ENCODE results near the gene RBM15B.
A peak's percentile ranks its signal among the peaks of the same experiment; 100 is the strongest.

Gene RBM15B

DNA sequence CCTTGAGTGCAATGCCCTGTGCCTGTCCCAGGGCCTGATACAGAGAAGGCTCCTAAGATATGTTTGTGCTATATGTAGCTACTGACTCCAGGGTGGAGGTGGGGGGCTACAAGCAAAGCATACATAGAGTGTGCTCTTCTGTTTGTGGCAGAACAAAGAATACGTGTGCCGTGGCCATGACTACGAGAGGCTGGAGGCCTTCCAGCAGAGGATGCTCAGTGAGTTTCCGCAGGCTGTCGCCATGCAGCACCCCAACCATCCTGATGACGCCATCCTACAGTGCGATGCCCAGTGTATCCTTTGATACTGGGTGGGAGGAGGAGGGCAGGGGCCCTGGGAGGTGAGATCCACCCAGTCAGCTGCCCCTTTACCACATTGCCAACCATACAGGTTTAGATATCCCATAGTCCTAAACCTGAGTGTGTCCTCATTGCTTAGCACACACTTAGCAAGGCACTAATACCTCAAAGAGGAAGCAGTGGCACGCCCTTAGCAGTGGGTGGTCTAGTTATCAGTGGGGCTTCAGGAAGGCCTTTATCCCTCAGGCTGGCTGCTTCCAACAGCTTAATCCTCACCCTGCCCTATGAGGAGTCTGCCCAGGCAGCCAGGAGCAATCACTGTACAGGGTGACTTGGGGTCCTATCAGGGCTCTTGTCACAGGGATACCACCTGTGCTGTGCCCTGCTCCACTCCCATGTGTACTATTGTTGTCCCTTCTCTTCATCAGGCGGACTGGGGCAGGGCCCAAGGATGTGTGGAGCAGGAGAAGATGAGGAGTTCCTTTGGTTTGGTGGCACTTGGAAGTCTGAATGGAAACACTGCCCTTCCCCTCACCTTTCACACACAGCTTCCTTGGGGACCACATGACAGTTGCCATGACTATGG, 36.1 kb upstream of the RBM15B start:
- DNase-seq (ENCODE audit: low read depth): no peak
- no peak for TF ChIP-seq CTCF (IDR thresholded peaks at IDR 0.05; ENCODE audit: control insufficient read depth, extremely low read depth, insufficient read depth)
- H3K4me3 ChIP-seq (ENCODE audit: low read depth, low read length): no peak overlapping the region

GRCh38 chr3:51355891-51356578, 35.0 kb upstream of the RBM15B start:
- peak; percentile 28 for DNase-seq (ENCODE audit: low read depth)
- no peak overlapping the region for H3K4me3 ChIP-seq (ENCODE audit: low read depth, low read length)
- TF ChIP-seq CTCF (IDR thresholded peaks at IDR 0.05; ENCODE audit: control insufficient read depth, extremely low read depth, insufficient read depth): no peak

GRCh38 chr3:51357856-51358255, 33.2 kb upstream of the RBM15B start:
- TF ChIP-seq CTCF (IDR thresholded peaks at IDR 0.05; ENCODE audit: control insufficient read depth, extremely low read depth, insufficient read depth): no peak
- no peak overlapping the region for H3K4me3 ChIP-seq (ENCODE audit: low read depth, low read length)
- DNase-seq (ENCODE audit: low read depth): no peak

DNA sequence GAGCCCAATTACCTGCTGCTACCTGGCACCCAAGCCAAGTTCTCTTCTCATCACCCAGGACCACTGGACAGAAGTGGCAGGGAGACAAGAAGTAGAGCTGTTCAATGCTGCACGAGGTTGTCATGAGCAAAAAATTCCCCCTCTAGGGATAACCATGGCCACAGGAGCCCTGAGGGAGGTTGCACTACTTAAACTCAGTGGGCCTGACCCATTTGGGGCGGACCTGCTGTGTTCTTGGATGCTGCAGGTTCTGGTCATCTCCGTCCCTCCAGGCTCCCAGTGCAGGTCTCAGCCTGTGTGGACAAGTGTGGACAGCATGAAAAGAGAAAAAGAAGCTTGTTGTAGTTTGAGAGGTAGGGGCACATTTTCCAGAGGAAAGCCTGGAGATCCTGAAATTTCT, 32.1 kb upstream of the RBM15B start:
- no peak for DNase-seq (ENCODE audit: low read depth)
- no peak for TF ChIP-seq CTCF (IDR thresholded peaks at IDR 0.05; ENCODE audit: control insufficient read depth, extremely low read depth, insufficient read depth)
- no peak overlapping the region for H3K4me3 ChIP-seq (ENCODE audit: low read depth, low read length)

- no peak for TF ChIP-seq CTCF (IDR thresholded peaks at IDR 0.05; ENCODE audit: control insufficient read depth, extremely low read depth, insufficient read depth)
- no peak for DNase-seq (ENCODE audit: low read depth)
- H3K4me3 ChIP-seq (ENCODE audit: low read depth, low read length): no peak overlapping the region
Measured at GRCh38 chr3:51360806-51361205, 30.3 kb upstream of the RBM15B start.

DNA sequence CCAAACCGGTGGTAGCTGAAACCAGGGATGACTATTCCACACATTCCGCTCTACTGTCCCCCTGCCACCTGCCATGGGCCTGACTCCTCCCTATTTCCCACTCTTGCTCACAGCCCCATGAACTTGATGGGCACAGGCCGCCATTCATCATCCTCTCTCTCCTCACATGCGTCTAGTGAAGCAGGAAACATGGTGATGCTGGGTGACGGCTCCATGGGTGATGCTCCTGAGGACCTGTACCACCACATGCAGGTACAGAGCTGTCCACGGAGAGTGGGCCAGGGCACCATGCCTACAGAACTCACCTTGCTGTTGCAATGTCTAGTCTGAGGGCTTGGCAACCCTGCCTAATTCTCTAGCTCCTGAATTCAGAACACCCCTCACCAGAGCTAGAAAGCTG, 29.3 kb upstream of the RBM15B start:
- no peak overlapping the region for H3K4me3 ChIP-seq (ENCODE audit: low read depth, low read length)
- no peak for DNase-seq (ENCODE audit: low read depth)
- TF ChIP-seq CTCF (IDR thresholded peaks at IDR 0.05; ENCODE audit: control insufficient read depth, extremely low read depth, insufficient read depth): no peak
